ENCODE measurements around the gene SLC26A1.

SLC26A1 gene

GRCh38 chr4:1029529-1029928 lies 36.3 kb upstream of the SLC26A1 start:
- no peak for TF ChIP-seq SIN3A (IDR thresholded peaks at IDR 0.05; ENCODE audit: borderline replicate concordance, insufficient read depth, low read length)

GRCh38 chr4:1028574-1029220 lies 35.5 kb upstream of the SLC26A1 start:
- no peak for TF ChIP-seq REST (IDR thresholded peaks at IDR 0.05; ENCODE audit: insufficient read depth in 1 of 2, low read depth in 2 of 2, low read length in 2 of 2)

GRCh38 chr4:1027915-1028238 lies 34.7 kb upstream of the SLC26A1 start:
- TF ChIP-seq TAF1 (IDR thresholded peaks at IDR 0.05; ENCODE audit: borderline replicate concordance, insufficient read depth, low read length) (no peak), SIN3A (IDR thresholded peaks at IDR 0.05; ENCODE audit: borderline replicate concordance, insufficient read depth, low read length) (no peak), REST (IDR thresholded peaks at IDR 0.05; ENCODE audit: insufficient read depth in 1 of 2, low read depth in 2 of 2, low read length in 2 of 2) (no peak), POLR2AphosphoS5 (IDR thresholded peaks at IDR 0.05; ENCODE audit: low read depth, low read length) (no peak), FOXP2 (optimal IDR thresholded peaks at IDR 0.05; ENCODE audit: borderline replicate concordance, extremely low read depth, extremely low read length, insufficient read depth) (no peak)

- TF ChIP-seq REST (IDR thresholded peaks at IDR 0.05; ENCODE audit: insufficient read depth in 1 of 2, low read depth in 2 of 2, low read length in 2 of 2) (no peak), POLR2AphosphoS5 (IDR thresholded peaks at IDR 0.05; ENCODE audit: low read depth, low read length) (no peak), TAF1 (IDR thresholded peaks at IDR 0.05; ENCODE audit: borderline replicate concordance, insufficient read depth, low read length) (no peak), SIN3A (IDR thresholded peaks at IDR 0.05; ENCODE audit: borderline replicate concordance, insufficient read depth, low read length) (no peak), FOXP2 (optimal IDR thresholded peaks at IDR 0.05; ENCODE audit: borderline replicate concordance, extremely low read depth, extremely low read length, insufficient read depth) (no peak)
These were observed 34.2 kb upstream of the SLC26A1 start for GRCh38 chr4:1027219-1027914.

GRCh38 chr4:1026115-1026514 lies 32.9 kb upstream of the SLC26A1 start:
- no peak for TF ChIP-seq TAF1 (IDR thresholded peaks at IDR 0.05; ENCODE audit: borderline replicate concordance, insufficient read depth, low read length)
- no peak for TF ChIP-seq REST (IDR thresholded peaks at IDR 0.05; ENCODE audit: insufficient read depth in 1 of 2, low read depth in 2 of 2, low read length in 2 of 2)
- TF ChIP-seq POLR2AphosphoS5 (IDR thresholded peaks at IDR 0.05; ENCODE audit: low read depth, low read length), result no peak
- no peak for TF ChIP-seq SIN3A (IDR thresholded peaks at IDR 0.05; ENCODE audit: borderline replicate concordance, insufficient read depth, low read length)
- TF ChIP-seq FOXP2 (optimal IDR thresholded peaks at IDR 0.05; ENCODE audit: borderline replicate concordance, extremely low read depth, extremely low read length, insufficient read depth), result no peak

Measured in PFSK-1 (cell line).